Sigmoid colon (tissue), 7 donors: ENCODE data around the gene TSPAN12. TPM values are rescaled to one million over a fixed set of nuclear protein-coding genes. Genes with fewer than 3 reads are reported as not detected.

Source experiments
- DNase-seq: peaks from one replicate; pipeline ENCODE4 v3.0.0-alpha.2; 2019
- H3K27ac ChIP-seq, 4 donors: fragments of 200-600 bp; sonication (generic); one replicate each; pipeline ENCODE4 v1.5.1; 2016 to 2019; ENCODE audit warnings: mild to moderate bottlenecking in 1 of 4
- H3K27me3 ChIP-seq, 3 donors: fragments of 200-600 bp; sonication (generic); one replicate each; pipeline ENCODE4 v1.5.1; 2019; ENCODE audit warnings: mild to moderate bottlenecking in 1 of 3
- H3K36me3 ChIP-seq, 4 donors: fragments of 200-600 bp; sonication (generic); one replicate each; pipeline ENCODE4 v1.5.1; 2016 to 2019
- H3K4me1 ChIP-seq, 4 donors: fragments of 200-600 bp; sonication (generic); one replicate each; pipeline ENCODE4 v1.5.1; 2017 to 2019
- H3K4me3 ChIP-seq, 4 donors: fragments of 200-600 bp; sonication (generic); one replicate each; pipeline ENCODE4 v1.5.1; 2017 to 2019; ENCODE audit warnings: mild to moderate bottlenecking in 2 of 4, moderate library complexity in 1 of 4
- H3K9me3 ChIP-seq, 4 donors: fragments of 200-600 bp in 3 of 4; sonication (generic) in 3 of 4; one replicate each; pipeline versions ENCODE4 v1.5.1 to v1.6.1; 2013 to 2019
- EP300 ChIP-seq, 4 donors: sonication (generic); formaldehyde crosslinking; IDR thresholded peaks; one replicate each; pipeline ENCODE4 v1.6.1; 2017; ENCODE audit warnings: antibody characterized with exemption in 4 of 4
- POLR2A ChIP-seq, 2 donors: fragments of 450-650 bp; IDR thresholded peaks; one replicate each; pipeline ENCODE4 v1.6.1; 2016; ENCODE audit warnings: antibody characterized with exemption in 2 of 2, mild to moderate bottlenecking in 2 of 2, moderate library complexity in 2 of 2
- POLR2AphosphoS5 ChIP-seq, 4 donors: sonication (generic); formaldehyde crosslinking; IDR thresholded peaks; one replicate each; pipeline ENCODE4 v1.6.1; 2017; ENCODE audit warnings: antibody characterized with exemption in 4 of 4
- WGBS, 2 donors: extraction: QIAGEN DNeasy Blood & Tissue Kit; methylation state at CpG; one replicate each; pipeline ENCODE4 v1.1.7; 2013; 5-methylcytosine and 5-hydroxymethylcytosine counted together
- intact Hi-C: fragments of 100-400 bp; cut with DNase I; formaldehyde crosslinking; loops from one replicate; pipeline ENCODE4 v1.15.1; 2023
- polyA plus RNA-seq, 3 donors: library from polyadenylated mRNA; stranded (reverse); fragments of 200-250 nt; gene quantifications; one replicate each; pipeline ENCODE4 v1.2.3, GENCODE V29; 2013
- total RNA-seq, 4 donors: library from RNA; depleted of rRNA; stranded (reverse); fragments of >200 nt; gene quantifications; one replicate each; pipeline ENCODE4 v1.1.0, GENCODE V29; 2016
- TF ChIP-seq, protein P1 (sequence below), 4 experiments: fragments of 450-650 bp in 3 of 4; fragments of 200-600 bp in 1 of 4; IDR thresholded peaks; one replicate each; pipeline ENCODE4 v1.5.1; 2016 to 2019; ENCODE audit warnings: antibody characterized with exemption in 4 of 4, mild to moderate bottlenecking in 3 of 4, moderate library complexity in 2 of 4
- donor health status: healthy with polysubstance abuse.
- donor health status: Bipolar disorder and iron deficiency.
- donor health status: healthy.

The TSPAN12 gene
- total and polyA plus RNA-seq, 7 donors = 13.9 to 47.7 (median 19.9) TPM

DNA sequence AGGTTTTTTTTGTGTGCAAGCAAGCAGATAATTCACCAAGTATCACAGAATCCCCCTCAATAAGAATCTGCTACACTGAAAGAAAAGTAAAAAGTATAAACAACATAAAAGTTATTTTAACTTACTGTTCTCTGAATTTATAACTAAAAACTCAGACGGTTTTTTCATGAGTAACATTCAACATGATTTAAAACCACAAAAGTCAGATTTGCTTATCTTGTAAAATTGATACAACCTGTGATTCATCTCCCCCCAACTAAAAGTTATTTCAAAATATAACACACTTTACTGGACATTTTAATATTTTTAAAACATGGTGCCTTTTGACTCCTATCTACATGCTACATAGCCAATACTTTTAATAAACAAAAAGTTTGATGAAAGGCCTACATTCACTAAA lies 32.8 kb downstream of the TSPAN12 start:
- Histone ChIP-seq H3K27ac (peak overlapping the region in 1 of 4 donors; percentile 41), H3K27me3 (no peaks in the 10 kb centered on the region), H3K36me3 (no peaks in the 10 kb centered on the region), H3K4me3 (no peak overlapping the region), H3K4me1 (peaks cover 0 to 35% (median 0%) of the 10 kb centered on the region in 4 donors), H3K9me3 (no peaks in the 10 kb centered on the region)
- no peak for DNase-seq
- 33 to 46% methylated on average over 1 of the region's 1 CpG for WGBS, 2 donors
- no peak for TF ChIP-seq POLR2AphosphoS5 (IDR thresholded peaks at IDR 0.05)
- TF ChIP-seq, protein P1, sequence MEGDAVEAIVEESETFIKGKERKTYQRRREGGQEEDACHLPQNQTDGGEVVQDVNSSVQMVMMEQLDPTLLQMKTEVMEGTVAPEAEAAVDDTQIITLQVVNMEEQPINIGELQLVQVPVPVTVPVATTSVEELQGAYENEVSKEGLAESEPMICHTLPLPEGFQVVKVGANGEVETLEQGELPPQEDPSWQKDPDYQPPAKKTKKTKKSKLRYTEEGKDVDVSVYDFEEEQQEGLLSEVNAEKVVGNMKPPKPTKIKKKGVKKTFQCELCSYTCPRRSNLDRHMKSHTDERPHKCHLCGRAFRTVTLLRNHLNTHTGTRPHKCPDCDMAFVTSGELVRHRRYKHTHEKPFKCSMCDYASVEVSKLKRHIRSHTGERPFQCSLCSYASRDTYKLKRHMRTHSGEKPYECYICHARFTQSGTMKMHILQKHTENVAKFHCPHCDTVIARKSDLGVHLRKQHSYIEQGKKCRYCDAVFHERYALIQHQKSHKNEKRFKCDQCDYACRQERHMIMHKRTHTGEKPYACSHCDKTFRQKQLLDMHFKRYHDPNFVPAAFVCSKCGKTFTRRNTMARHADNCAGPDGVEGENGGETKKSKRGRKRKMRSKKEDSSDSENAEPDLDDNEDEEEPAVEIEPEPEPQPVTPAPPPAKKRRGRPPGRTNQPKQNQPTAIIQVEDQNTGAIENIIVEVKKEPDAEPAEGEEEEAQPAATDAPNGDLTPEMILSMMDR (IDR thresholded peaks at IDR 0.05) = no peak
- TF ChIP-seq POLR2A (IDR thresholded peaks at IDR 0.05) = no peak
- TF ChIP-seq EP300 (IDR thresholded peaks at IDR 0.05) = no peak
- intact Hi-C loops = no loop called here

DNA sequence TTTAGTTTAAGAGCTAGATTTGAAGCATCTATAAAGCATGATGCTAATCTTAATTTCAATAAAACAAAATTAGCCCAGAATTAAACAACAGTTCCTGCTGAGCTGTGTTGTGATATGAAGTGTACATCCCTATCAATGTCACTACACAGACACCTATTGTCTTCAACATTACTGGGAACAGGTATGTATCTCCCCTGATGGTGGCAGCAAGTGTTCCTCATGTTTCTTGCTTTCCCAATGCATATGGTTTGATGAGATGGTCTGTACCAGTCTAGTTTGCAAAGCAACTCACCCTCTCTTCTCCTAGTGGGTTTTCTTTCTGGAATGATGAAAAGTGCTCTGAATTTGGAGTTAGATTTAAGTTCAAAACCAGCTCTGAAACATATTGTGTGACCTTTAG lies 38.1 kb downstream of the TSPAN12 start:
- no peaks in the 10 kb centered on the region for H3K36me3 ChIP-seq
- no peak for TF ChIP-seq EP300 (IDR thresholded peaks at IDR 0.05)
- TF ChIP-seq POLR2AphosphoS5 (IDR thresholded peaks at IDR 0.05) = no peak
- no peak for TF ChIP-seq POLR2A (IDR thresholded peaks at IDR 0.05)
- TF ChIP-seq, protein P1 (IDR thresholded peaks at IDR 0.05) = no peak
- intact Hi-C loops = no loop called here
- no peaks in the 10 kb centered on the region for H3K9me3 ChIP-seq
- H3K4me1 ChIP-seq = peaks cover 0 to 14% (median 0%) of the 10 kb centered on the region in 4 donors
- no peak for DNase-seq
- no peak overlapping the region for H3K4me3 ChIP-seq
- H3K27ac ChIP-seq = no peak overlapping the region
- no peaks in the 10 kb centered on the region for H3K27me3 ChIP-seq

DNA sequence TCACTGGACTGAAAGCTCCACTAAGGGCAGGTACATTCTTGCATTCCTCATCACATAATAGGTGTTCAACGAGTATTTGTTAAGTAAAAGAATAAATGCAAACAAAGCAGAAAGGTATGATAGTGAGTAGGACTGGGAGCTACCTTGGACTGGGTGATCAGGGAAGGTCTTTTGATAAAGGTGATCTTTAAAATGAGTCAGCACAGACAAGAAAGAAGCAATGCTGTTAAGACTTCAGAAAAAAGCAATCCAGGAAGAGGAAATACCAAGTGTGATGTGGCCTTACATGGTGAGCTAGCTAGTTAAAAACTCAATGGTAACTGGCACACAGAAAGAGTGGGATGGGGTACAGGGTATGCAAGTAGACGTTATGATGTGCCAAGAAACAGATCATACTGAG lies 40.1 kb downstream of the TSPAN12 start:
- Histone ChIP-seq H3K27me3 (no peaks in the 10 kb centered on the region), H3K27ac (no peak overlapping the region), H3K36me3 (no peaks in the 10 kb centered on the region), H3K9me3 (no peaks in the 10 kb centered on the region), H3K4me1 (peaks cover 0 to 14% (median 3%) of the 10 kb centered on the region in 4 donors), H3K4me3 (no peak overlapping the region)
- TF ChIP-seq POLR2A (IDR thresholded peaks at IDR 0.05) (no peak), POLR2AphosphoS5 (IDR thresholded peaks at IDR 0.05) (no peak), EP300 (IDR thresholded peaks at IDR 0.05) (no peak)
- TF ChIP-seq, protein P1 (IDR thresholded peaks at IDR 0.05) = no peak
- WGBS, 2 donors = 67 to 80% methylated on average over 2 of the region's 2 CpGs
- no peak for DNase-seq
- intact Hi-C loops = no loop called here

DNA sequence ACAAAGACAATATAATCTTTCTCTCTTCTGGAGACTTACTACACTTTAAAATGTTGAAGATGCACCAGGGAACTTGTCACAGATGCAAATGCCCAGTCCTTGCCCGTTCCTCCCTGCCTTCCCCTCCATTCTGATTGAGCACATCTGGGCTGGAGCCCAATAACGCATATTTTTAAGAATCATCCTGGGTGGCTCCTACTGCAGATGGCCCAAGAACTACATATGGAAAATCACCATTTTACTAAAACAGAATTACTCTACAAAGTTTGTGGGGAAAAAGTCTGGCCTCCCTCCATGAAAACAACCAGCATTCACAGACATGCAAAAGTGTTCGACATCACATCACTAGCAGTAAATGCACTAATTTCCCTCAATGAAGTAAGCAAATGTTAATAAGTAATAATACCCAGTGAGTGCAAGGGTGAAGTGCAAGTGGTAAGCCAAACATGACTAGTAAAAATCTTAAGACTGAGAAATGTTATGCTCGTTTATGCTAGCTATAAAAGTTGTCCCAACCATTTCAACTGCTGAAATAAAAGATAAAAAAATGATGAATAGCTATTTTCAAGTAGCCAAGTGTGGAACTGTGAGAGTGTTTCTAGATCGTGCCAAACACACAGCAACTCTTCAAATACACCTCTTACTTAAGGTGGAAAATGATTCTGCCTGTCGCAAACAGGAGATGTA lies 43.5 kb downstream of the TSPAN12 start:
- intact Hi-C loops = no loop called here

More for the DNA sequence above, 43.5 kb downstream of the TSPAN12 start:
- no peak for DNase-seq
- 75% methylated on average over 6 of the region's 6 CpGs for WGBS, 2 donors
- Histone ChIP-seq H3K4me3 (no peak overlapping the region), H3K27me3 (no peaks in the 10 kb centered on the region), H3K27ac (no peak overlapping the region), H3K36me3 (no peaks in the 10 kb centered on the region), H3K4me1 (peaks cover 0 to 15% (median 3%) of the 10 kb centered on the region in 4 donors), H3K9me3 (no peaks in the 10 kb centered on the region)
- TF ChIP-seq POLR2A (IDR thresholded peaks at IDR 0.05) (no peak), EP300 (IDR thresholded peaks at IDR 0.05) (no peak), POLR2AphosphoS5 (IDR thresholded peaks at IDR 0.05) (no peak)
- TF ChIP-seq, protein P1 (IDR thresholded peaks at IDR 0.05) = no peak
